H1 (cell line): ENCODE results near the gene PLGLB1. TPM values are rescaled to one million over a fixed set of nuclear protein-coding genes. Genes with fewer than 3 reads are reported as not detected.
"Not testable (repeated sequence)": the region's sequence is repeated elsewhere in the genome, so short reads cannot be mapped to it uniquely, and the experiment has no call there.

Experiments
- CTCF ChIA-PET: fragments of 300-600 bp; sonication (Branson Sonifier 250); formaldehyde crosslinking; loops from one replicate; lab custom pipeline; 2021; ENCODE audit not compliant: partially characterized antibody; lab: Charles Lee
- POLR2A ChIA-PET: fragments of 300-600 bp; sonication (Branson Sonifier 250); formaldehyde crosslinking; loops from one replicate; lab custom pipeline; 2021; ENCODE audit warnings: inconsistent platforms; ENCODE audit not compliant: partially characterized antibody; lab: Charles Lee
- DNase-seq, 2 experiments: peaks; one replicate each; pipeline versions ENCODE4 v3.0.0 to v3.0.0-alpha.2; 2010 to 2022; ENCODE audit warnings: low spot score in 2 of 2, low read depth in 1 of 2, mixed read lengths in 1 of 2
- FAIRE-seq: peaks from 2 replicates; lab custom pipeline; 2011; peaks lifted over from hg19 to GRCh38; lab: Jason Lieb, UNC
- H2AFZ ChIP-seq: 2 replicates; pipeline ENCODE4 v1.8.1; 2012; ENCODE audit warnings: low read length, inconsistent platforms
- H2AK5ac ChIP-seq: 2 replicates; pipeline ENCODE4 v1.6.1; 2013; ENCODE audit warnings: low read depth, low read length
- H2BK120ac ChIP-seq: replicated peaks from 2 replicates; pipeline ENCODE3; 2013; ENCODE audit warnings: low read depth, low read length, inconsistent platforms
- H2BK12ac ChIP-seq: 2 replicates; pipeline ENCODE4 v1.6.1; 2013; ENCODE audit warnings: low read depth, low read length
- H2BK15ac ChIP-seq: 2 replicates; pipeline ENCODE4 v1.6.1; 2013; ENCODE audit warnings: low read length
- H2BK20ac ChIP-seq: 2 replicates; pipeline ENCODE4 v1.6.1; 2013; ENCODE audit warnings: low read length
- H2BK5ac ChIP-seq: 2 replicates; pipeline ENCODE4 v1.6.1; 2013; ENCODE audit warnings: low read depth, low read length
- H3K14ac ChIP-seq: 2 replicates; pipeline ENCODE4 v1.6.1; 2013; ENCODE audit warnings: inconsistent platforms; ENCODE audit not compliant: insufficient read length
- H3K18ac ChIP-seq: 2 replicates; pipeline ENCODE4 v1.6.1; 2013; ENCODE audit warnings: low read length; ENCODE audit errors: extremely low read depth
- H3K23ac ChIP-seq: 2 replicates; pipeline ENCODE4 v1.6.1; 2013; ENCODE audit warnings: inconsistent platforms; ENCODE audit not compliant: insufficient read length
- H3K23me2 ChIP-seq: 2 replicates; pipeline ENCODE4 v1.6.1; 2013; ENCODE audit warnings: low read depth, low read length
- H3K27ac ChIP-seq: 2 replicates; pipeline ENCODE4 v1.6.1; 2011; ENCODE audit warnings: low read depth, low read length, inconsistent platforms
- H3K27me3 ChIP-seq, 4 experiments: replicated peaks in 1 of 4; 1 replicate in 1 of 4; 2 replicates in 3 of 4; pipeline versions ENCODE4 v1.6.1 to v1.8.1; 2011 to 2013; ENCODE audit warnings: low read length in 3 of 4, mild to moderate bottlenecking in 3 of 4, inconsistent platforms in 2 of 4, mixed read lengths in 2 of 4, moderate library complexity in 1 of 4; ENCODE audit not compliant: control insufficient read depth in 3 of 4, insufficient read depth in 3 of 4; ENCODE audit errors: extremely low read depth in 1 of 4
- H3K36me3 ChIP-seq, 4 experiments: 2 replicates each; pipeline versions ENCODE4 v1.6.1 to v1.8.1; 2011 to 2013; ENCODE audit warnings: mild to moderate bottlenecking in 4 of 4, low read length in 3 of 4, moderate library complexity in 2 of 4, control low read depth in 1 of 4, inconsistent platforms in 1 of 4; ENCODE audit not compliant: insufficient read depth in 4 of 4, control insufficient read depth in 2 of 4
- H3K4ac ChIP-seq: replicated peaks from 2 replicates; pipeline ENCODE3; 2013; ENCODE audit warnings: low read length, low read depth, mixed read lengths, inconsistent platforms; ENCODE audit not compliant: insufficient read length
- H3K4me1 ChIP-seq, 4 experiments: replicated peaks in 1 of 4; 1 replicate in 1 of 4; 2 replicates in 3 of 4; pipeline versions ENCODE4 v1.6.1 to v1.8.1; 2011 to 2013; ENCODE audit warnings: low read length in 3 of 4, inconsistent platforms in 2 of 4, mixed read lengths in 1 of 4; ENCODE audit not compliant: insufficient read depth in 4 of 4, control insufficient read depth in 3 of 4
- H3K4me2 ChIP-seq, 2 experiments: 2 replicates each; pipeline versions ENCODE4 v1.6.1 to v1.8.1; 2011 to 2013; ENCODE audit warnings: low read depth in 2 of 2, low read length in 2 of 2, control low read depth in 1 of 2, inconsistent platforms in 1 of 2, mild to moderate bottlenecking in 1 of 2; ENCODE audit not compliant: insufficient read depth in 1 of 2
- H3K4me3 ChIP-seq, 4 experiments: fragments of 200-600, 300-600 bp in 1 of 4; sonication (generic), shearing (Covaris generic), sonication (Bioruptor Twin) in 1 of 4; 2 replicates each; pipeline versions ENCODE4 v1.5.1 to v1.8.1; 2011 to 2016; ENCODE audit warnings: low read length in 4 of 4, low read depth in 3 of 4, control low read depth in 2 of 4, inconsistent platforms in 2 of 4, mild to moderate bottlenecking in 2 of 4, mixed read lengths in 1 of 4, moderate library complexity in 1 of 4; ENCODE audit not compliant: insufficient read depth in 2 of 4; ENCODE audit errors: extremely low read depth in 1 of 4
- H3K56ac ChIP-seq: replicated peaks from 2 replicates; pipeline ENCODE3; 2013; ENCODE audit warnings: low read depth, mild to moderate bottlenecking, mixed read lengths, low read length, inconsistent platforms; ENCODE audit not compliant: insufficient read length
- H3K79me1 ChIP-seq: 2 replicates; pipeline ENCODE4 v1.6.1; 2013; ENCODE audit warnings: low read depth, low read length, control low read depth
- H3K79me2 ChIP-seq, 2 experiments: 2 replicates each; pipeline versions ENCODE4 v1.6.1 to v1.8.1; 2012 to 2013; ENCODE audit warnings: low read length in 2 of 2, mild to moderate bottlenecking in 2 of 2, inconsistent platforms in 1 of 2; ENCODE audit not compliant: insufficient read depth in 2 of 2, control insufficient read depth in 1 of 2
- H3K9ac ChIP-seq, 4 experiments: replicated peaks in 1 of 4; 1 replicate in 1 of 4; 2 replicates in 3 of 4; pipeline versions ENCODE4 v1.6.1 to v1.8.1; 2011 to 2013; ENCODE audit warnings: low read depth in 3 of 4, low read length in 3 of 4, control low read depth in 2 of 4, mild to moderate bottlenecking in 2 of 4, moderate library complexity in 2 of 4, inconsistent platforms in 1 of 4; ENCODE audit errors: extremely low read depth in 1 of 4
- H3K9me3 ChIP-seq, 2 experiments: 2 replicates each; pipeline versions ENCODE4 v1.6.1 to v1.8.1; 2012 to 2013; ENCODE audit warnings: mild to moderate bottlenecking in 2 of 2, moderate library complexity in 2 of 2, control low read depth in 1 of 2, inconsistent platforms in 1 of 2, low read depth in 1 of 2, low read length in 1 of 2, mixed read lengths in 1 of 2; ENCODE audit not compliant: insufficient read depth in 2 of 2
- H4K20me1 ChIP-seq, 2 experiments: replicated peaks in 1 of 2; 2 replicates each; pipeline versions ENCODE3 to v1.8.1; 2011 to 2013; ENCODE audit warnings: inconsistent platforms in 2 of 2, low read length in 2 of 2, mild to moderate bottlenecking in 1 of 2; ENCODE audit not compliant: insufficient read depth in 2 of 2, control insufficient read depth in 1 of 2
- H4K5ac ChIP-seq: 2 replicates; pipeline ENCODE4 v1.6.1; 2013; ENCODE audit warnings: low read length, low read depth, mixed read lengths, inconsistent platforms; ENCODE audit not compliant: insufficient read length
- H4K8ac ChIP-seq: 2 replicates; pipeline ENCODE4 v1.8.0; 2013; ENCODE audit warnings: mild to moderate bottlenecking, moderate library complexity, low read length, inconsistent platforms; ENCODE audit not compliant: insufficient read depth; ENCODE audit errors: extremely low read depth
- H4K91ac ChIP-seq: replicated peaks from 2 replicates; pipeline ENCODE3; 2013; ENCODE audit warnings: low read length, mixed read lengths, inconsistent platforms; ENCODE audit not compliant: insufficient read length
- WGBS, 2 experiments: shearing (Covaris generic) in 1 of 2; methylation state at CpG; one replicate each; pipeline versions ENCODE4 v1.1.6 to v1.1.7; 2013 to 2015; ENCODE audit warnings: low lambda C conversion rate in 2 of 2, mixed read lengths in 2 of 2, inconsistent platforms in 1 of 2, low coverage in 1 of 2, missing lambda C conversion rate in 1 of 2; ENCODE audit not compliant: insufficient replicate concordance in 2 of 2, insufficient coverage in 1 of 2, insufficient read length in 1 of 2; ENCODE audit errors: extremely low coverage in 1 of 2, missing lambda C conversion rate in 1 of 2; 5-methylcytosine and 5-hydroxymethylcytosine counted together
- polyA plus RNA-seq, 7 experiments: library from polyadenylated mRNA; depleted of rRNA in 3 of 7; stranded (reverse) in 5 of 7; unstranded in 2 of 7; fragments of >200 nt in 5 of 7; fragments of 200-250 nt in 2 of 7; gene quantifications; 1 replicate in 5 of 7; 2 replicates in 1 of 7; 4 replicates in 1 of 7; pipeline versions ENCODE4 v1.2.1 to v1.2.3, GENCODE V29; 2011 to 2013; ENCODE audit warnings: missing spikeins in 2 of 7, mixed read lengths in 2 of 7
- total RNA-seq: library from RNA; stranded (reverse); fragmentation: NEBNext Ultra II Directional; extraction: Animal tissue kit (Norgen Biotek cat#: 25700); gene quantifications from 2 replicates; pipeline ENCODE4 v1.2.1, GENCODE V29; 2021

Gene PLGLB1
- total and polyA plus RNA-seq, 2 of the 8 experiments (the other 6 are each of a cell fraction or from before 2014, with no cell fraction given), result 0.14 TPM; not detected in 1

DNA sequence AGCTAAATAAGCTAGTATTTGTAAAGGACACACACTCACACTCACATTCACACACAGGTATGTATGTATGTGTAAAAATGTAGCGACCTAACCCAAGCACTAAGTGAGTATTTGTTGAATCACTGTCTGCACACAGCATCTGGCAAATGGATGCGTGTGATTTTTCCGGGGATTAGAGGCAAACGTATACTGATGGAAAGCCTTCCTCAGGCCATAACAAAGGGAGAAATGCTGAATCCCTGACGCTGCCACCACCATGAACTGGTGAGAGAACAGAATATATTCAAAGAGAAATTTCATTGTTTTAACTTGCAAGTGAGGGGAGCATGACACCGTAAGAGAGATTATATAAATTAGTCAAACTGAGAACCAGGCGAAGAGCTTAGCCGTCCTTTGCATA lies 601 bp downstream of the PLGLB1 start:
- H4K91ac ChIP-seq, H3K4me3 ChIP-seq, CTCF ChIA-PET, H2BK12ac ChIP-seq, FAIRE-seq, H3K23me2 ChIP-seq, H3K27ac ChIP-seq, H3K79me1 ChIP-seq, H3K4me2 ChIP-seq, H3K27me3 ChIP-seq, H2BK15ac ChIP-seq, H2AFZ ChIP-seq, H3K14ac ChIP-seq, H3K23ac ChIP-seq, H3K18ac ChIP-seq, H3K36me3 ChIP-seq, H3K56ac ChIP-seq, POLR2A ChIA-PET, H3K4me1 ChIP-seq, H2BK5ac ChIP-seq, H3K9ac ChIP-seq, DNase-seq, H4K8ac ChIP-seq, H4K20me1 ChIP-seq, H2AK5ac ChIP-seq, H3K4ac ChIP-seq, H3K79me2 ChIP-seq, H2BK20ac ChIP-seq, H4K5ac ChIP-seq, H3K9me3 ChIP-seq, H2BK120ac ChIP-seq: not testable (repeated sequence)
- no CpG with 5 or more reads among the region's 8 CpGs for WGBS, 2 experiments

DNA sequence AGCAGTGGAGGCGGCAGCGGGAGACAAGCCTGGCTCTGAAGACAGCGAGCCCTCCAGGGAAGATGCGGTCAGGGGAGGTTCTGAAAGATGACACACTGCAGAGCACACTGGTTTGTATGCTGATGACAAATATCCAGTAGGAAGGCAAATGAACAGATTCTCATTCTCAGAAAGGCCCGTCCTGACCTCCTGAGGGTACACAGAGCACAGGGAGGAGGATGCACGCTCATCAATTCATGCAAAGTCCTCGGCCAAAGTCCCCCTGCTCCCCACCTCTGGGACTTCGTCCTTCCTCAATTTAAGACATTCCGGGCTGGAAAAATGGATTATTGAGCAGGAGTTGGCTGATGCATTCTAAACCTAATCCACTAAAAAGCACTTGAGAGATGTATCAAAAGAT lies 2.6 kb downstream of the PLGLB1 start:
- H2BK12ac ChIP-seq, H4K5ac ChIP-seq, H2AFZ ChIP-seq, H2BK5ac ChIP-seq, POLR2A ChIA-PET, H2AK5ac ChIP-seq, H3K56ac ChIP-seq, CTCF ChIA-PET, H2BK120ac ChIP-seq, H2BK15ac ChIP-seq, H3K4me2 ChIP-seq, H3K79me2 ChIP-seq, DNase-seq, H3K79me1 ChIP-seq, H3K36me3 ChIP-seq, FAIRE-seq, H4K91ac ChIP-seq, H3K4me1 ChIP-seq, H3K14ac ChIP-seq, H3K9ac ChIP-seq, H3K27ac ChIP-seq, H3K23ac ChIP-seq, H3K4ac ChIP-seq, H3K18ac ChIP-seq, H4K20me1 ChIP-seq, H3K9me3 ChIP-seq, H3K23me2 ChIP-seq, H3K4me3 ChIP-seq, H4K8ac ChIP-seq, H3K27me3 ChIP-seq, H2BK20ac ChIP-seq: not testable (repeated sequence)
- WGBS, 2 experiments, result 98% methylated on average over 4 of the region's 9 CpGs; no CpG with 5 or more reads in 1 of the 2 experiments
